GM23338 (cell line): Measurements from ENCODE around the gene SPP1. TPM values are rescaled to one million over a fixed set of nuclear protein-coding genes. Genes with fewer than 3 reads are reported as not detected.

Experiments
- ATAC-seq: fragments of 200-7000 bp; cut with Tn5 transposase; 3 replicates; pipeline ENCODE4 v1.9.1; 2020
- DNase-seq: peaks from one replicate; pipeline ENCODE4 v3.0.0-alpha.2; 2015; ENCODE audit warnings: low spot score
- H2AFZ ChIP-seq: fragments of 200-600 bp; sonication (generic); 2 replicates; pipeline ENCODE4 v1.8.0; 2016; ENCODE audit warnings: antibody characterized with exemption, mild to moderate bottlenecking, moderate library complexity
- H3F3A ChIP-seq: fragments of 200-600 bp; sonication (generic); replicated peaks from 2 replicates; pipeline ENCODE4 v1.8.0; 2017; ENCODE audit warnings: antibody characterized with exemption, mixed run types, low read depth
- H3K27ac ChIP-seq: fragments of 200-600 bp; sonication (generic); 2 replicates; pipeline ENCODE4 v1.6.1; 2016; ENCODE audit warnings: low read depth
- H3K27me3 ChIP-seq: fragments of 200-600 bp; sonication (generic); 2 replicates; pipeline ENCODE4 v1.8.0; 2016; ENCODE audit warnings: mild to moderate bottlenecking, mixed run types, moderate library complexity; ENCODE audit not compliant: insufficient read depth
- H3K36me3 ChIP-seq: fragments of 200-600 bp; sonication (generic); 2 replicates; pipeline ENCODE4 v1.8.0; 2016; ENCODE audit warnings: mild to moderate bottlenecking; ENCODE audit not compliant: insufficient read depth
- H3K4me1 ChIP-seq: fragments of 200-600 bp; sonication (generic); 2 replicates; pipeline ENCODE4 v1.8.0; 2016; ENCODE audit warnings: mild to moderate bottlenecking, moderate library complexity; ENCODE audit not compliant: insufficient read depth
- H3K4me2 ChIP-seq: fragments of 200-600 bp; sonication (generic); 2 replicates; pipeline ENCODE4 v1.7.1; 2017; ENCODE audit warnings: mixed run types
- H3K4me3 ChIP-seq: fragments of 200-600 bp; sonication (generic); 2 replicates; pipeline ENCODE4 v1.6.1; 2016; ENCODE audit warnings: mixed run types
- H3K79me2 ChIP-seq: fragments of 200-600 bp; sonication (generic); replicated peaks from 2 replicates; pipeline ENCODE4 v1.8.0; 2017; ENCODE audit warnings: mild to moderate bottlenecking; ENCODE audit not compliant: insufficient read depth
- H3K9me2 ChIP-seq: fragments of 200-600 bp; sonication (generic); 2 replicates; pipeline ENCODE4 v1.8.0; 2017; ENCODE audit not compliant: insufficient read depth
- H4K20me1 ChIP-seq: fragments of 200-600 bp; sonication (generic); replicated peaks from 2 replicates; pipeline ENCODE4 v1.8.0; 2017; ENCODE audit warnings: mild to moderate bottlenecking; ENCODE audit not compliant: insufficient read depth
- H3K27ac Mint-ChIP-seq: 2 replicates; pipeline ENCODE4 v1.8.0; 2020; ENCODE audit warnings: inconsistent platforms, mild to moderate bottlenecking, moderate library complexity, mixed read lengths
- H3K27me3 Mint-ChIP-seq: 3 replicates; pipeline ENCODE4 v1.8.0; 2022; ENCODE audit warnings: low read depth, mild to moderate bottlenecking, moderate library complexity, mixed read lengths, inconsistent platforms; ENCODE audit not compliant: insufficient read depth, poor library complexity
- H3K36me3 Mint-ChIP-seq: 3 replicates; pipeline ENCODE4 v1.8.0; 2021; ENCODE audit warnings: low read depth, mild to moderate bottlenecking, inconsistent platforms, moderate library complexity, mixed read lengths
- H3K4me1 Mint-ChIP-seq: 3 replicates; pipeline ENCODE4 v1.8.0; 2020; ENCODE audit warnings: mild to moderate bottlenecking, inconsistent platforms, mixed read lengths
- H3K4me3 Mint-ChIP-seq: 3 replicates; pipeline ENCODE4 v1.8.0; 2021; ENCODE audit warnings: moderate library complexity, mild to moderate bottlenecking, inconsistent platforms, mixed read lengths
- H3K9me3 Mint-ChIP-seq: 3 replicates; pipeline ENCODE4 v1.8.0; 2020; ENCODE audit warnings: moderate library complexity, mild to moderate bottlenecking, inconsistent platforms, mixed read lengths
- CREB1 ChIP-seq: fragments of 250-450 bp; sonication (Bioruptor Pico); IDR thresholded peaks from 2 replicates; pipeline ENCODE4 v1.5.0; 2020; ENCODE audit warnings: low read depth, mild to moderate bottlenecking, moderate library complexity
- CTCF ChIP-seq, 2 experiments: fragments of 200-600 bp in 1 of 2; sonication (generic) in 1 of 2; conservative IDR thresholded peaks; 2 replicates each; pipeline versions ENCODE4 v1.5.1 to v1.6.1; 2016 to 2017; ENCODE audit warnings: antibody characterized with exemption in 2 of 2, low read depth in 2 of 2, mild to moderate bottlenecking in 2 of 2, moderate library complexity in 1 of 2
- ETS1 ChIP-seq: IDR thresholded peaks from 2 replicates; pipeline ENCODE4 v1.6.1; 2016; ENCODE audit warnings: antibody characterized with exemption
- EZH2 ChIP-seq: fragments of 200-600 bp; sonication (generic); IDR thresholded peaks from one replicate; pipeline ENCODE4 v1.8.0; 2017; ENCODE audit warnings: antibody characterized with exemption, mild to moderate bottlenecking, low read depth; ENCODE audit not compliant: unreplicated experiment
- EZH2phosphoT487 ChIP-seq: fragments of 200-600 bp; sonication (generic); IDR thresholded peaks from one replicate; pipeline ENCODE4 v1.8.1; 2018; ENCODE audit warnings: antibody characterized with exemption; ENCODE audit not compliant: unreplicated experiment
- JUNB ChIP-seq: IDR thresholded peaks from one replicate; pipeline ENCODE4 v1.6.1; 2016; ENCODE audit warnings: antibody characterized with exemption; ENCODE audit not compliant: unreplicated experiment
- NANOG ChIP-seq: IDR thresholded peaks from 2 replicates; pipeline ENCODE4 v1.6.1; 2016; ENCODE audit warnings: antibody characterized with exemption, borderline replicate concordance
- POLR2AphosphoS5 ChIP-seq: IDR thresholded peaks from 2 replicates; pipeline ENCODE4 v1.6.1; 2016; ENCODE audit warnings: antibody characterized with exemption, low read depth
- REST ChIP-seq: IDR thresholded peaks from one replicate; pipeline ENCODE4 v1.6.1; 2018; ENCODE audit warnings: antibody characterized with exemption; ENCODE audit not compliant: unreplicated experiment
- STAT1 ChIP-seq: IDR thresholded peaks from one replicate; pipeline ENCODE4 v1.6.1; 2016; ENCODE audit warnings: antibody characterized with exemption; ENCODE audit not compliant: unreplicated experiment
- ZNF114 ChIP-seq: fragments of 250-450 bp; sonication (Bioruptor Pico); IDR thresholded peaks from 2 replicates; pipeline ENCODE4 v1.5.0; 2020; ENCODE audit warnings: mild to moderate bottlenecking, moderate library complexity
- ZNF331 ChIP-seq: fragments of 250-450 bp; sonication (Bioruptor Pico); IDR thresholded peaks from 2 replicates; pipeline ENCODE4 v1.5.0; 2020; ENCODE audit warnings: low read depth, mild to moderate bottlenecking, moderate library complexity
- ZNF462 ChIP-seq: fragments of 250-450 bp; sonication (Bioruptor Pico); IDR thresholded peaks from 2 replicates; pipeline ENCODE4 v1.5.0; 2020; ENCODE audit warnings: mild to moderate bottlenecking, moderate library complexity
- polyA plus RNA-seq: library from polyadenylated mRNA; unstranded; fragments of >200 nt; fragmentation: Nextera tagmentation; extraction: Ambion mirVana; gene quantifications from 2 replicates; pipeline ENCODE4 v1.2.1, GENCODE V29; 2016
- total RNA-seq: library from RNA; depleted of rRNA; stranded (reverse); fragments of >200 nt; shearing (Covaris generic); gene quantifications from 2 replicates; pipeline ENCODE4 v1.2.3, GENCODE V29; 2014

The SPP1 gene
- total and polyA plus RNA-seq, 2 experiments from 2014 or later: 41.3 to 51.3 TPM

- TF ChIP-seq EZH2phosphoT487: no peak
- no peak for TF ChIP-seq STAT1
- no peak for TF ChIP-seq ZNF462 (CRISPR knock-in tag)
- TF ChIP-seq CREB1 (CRISPR knock-in tag): no peak
- no peak for TF ChIP-seq POLR2AphosphoS5
- no peak for TF ChIP-seq REST
- no peak for TF ChIP-seq EZH2
- TF ChIP-seq ZNF331 (CRISPR knock-in tag): no peak
- TF ChIP-seq CTCF (conservative IDR thresholded peaks at IDR 0.05; ENCODE audit: low read depth in 2 of 2): no peak
- TF ChIP-seq JUNB: no peak
- TF ChIP-seq ETS1: no peak
- TF ChIP-seq ZNF114 (CRISPR knock-in tag): no peak
- TF ChIP-seq NANOG: no peak
- H3K27me3 ChIP-seq: no peaks in the 10 kb centered on the region
- no peaks in the 10 kb centered on the region for H3K79me2 ChIP-seq
- H3K36me3 ChIP-seq: no peaks in the 10 kb centered on the region
- no peaks in the 10 kb centered on the region for H3K9me2 ChIP-seq
- H3K4me2 ChIP-seq: no peak overlapping the region
- DNase-seq: no peak
- no peak for ATAC-seq
- H4K20me1 ChIP-seq: no peaks in the 10 kb centered on the region
- no peaks in the 10 kb centered on the region; the same call in 2 of the 3 replicates for H3K4me1 Mint-ChIP-seq
- no peak overlapping the region for H2AFZ ChIP-seq
- H3K27ac Mint-ChIP-seq: no peak overlapping the region
- H3K9me3 Mint-ChIP-seq: peaks cover 2% of the 10 kb centered on the region; the same call in 1 of the 3 replicates
- no peaks in the 10 kb centered on the region for H3K4me1 ChIP-seq
- peaks cover 3% of the 10 kb centered on the region for H3K27me3 Mint-ChIP-seq
- H3K36me3 Mint-ChIP-seq: no peaks in the 10 kb centered on the region
- no peak overlapping the region for H3K4me3 ChIP-seq
- no peak overlapping the region for H3K27ac ChIP-seq
- no peak overlapping the region for H3K4me3 Mint-ChIP-seq
- no peaks in the 10 kb centered on the region for H3F3A ChIP-seq
These were observed 12.9 kb upstream of the SPP1 start for GRCh38 chr4:87962398-87963146.
